SU-DHL-6 (cell line): ENCODE measurements around the gene CLEC3A.

Experiments used
- EZH2phosphoT487 ChIP-seq: fragments of 200-600 bp; sonication (generic), shearing (Covaris generic); conservative IDR thresholded peaks from 2 replicates; pipeline ENCODE4 v1.6.1; 2018; ENCODE audit warnings: mild to moderate bottlenecking, antibody characterized with exemption, low read length, moderate library complexity, mixed read lengths
- TF ChIP-seq, protein P1 (sequence below): fragments of 200-600 bp; sonication (generic); IDR thresholded peaks from one replicate; pipeline ENCODE4 v1.5.1; 2017; ENCODE audit warnings: antibody characterized with exemption, mild to moderate bottlenecking, low read length, moderate library complexity; ENCODE audit not compliant: insufficient read depth, poor library complexity, severe bottlenecking

DNA sequence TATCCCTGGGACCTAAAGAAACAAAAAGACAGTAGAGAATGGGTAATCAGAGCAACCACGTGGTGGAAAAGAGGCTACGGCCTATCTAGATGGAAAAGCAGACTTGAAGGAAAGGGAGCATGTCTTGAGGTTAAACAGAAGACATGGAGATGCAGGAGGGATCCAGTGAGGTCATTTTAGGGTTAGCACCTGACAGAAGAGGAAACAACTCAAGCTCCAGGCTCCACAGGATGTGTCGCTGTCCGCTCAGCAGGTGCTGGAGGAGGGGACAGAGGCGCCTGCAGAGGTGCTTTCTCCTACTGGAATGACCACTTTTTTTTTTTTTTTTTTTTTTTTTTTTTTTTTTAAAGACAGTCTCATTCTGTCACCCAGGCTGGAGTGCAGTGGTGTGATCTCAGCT, 47.5 kb upstream of the CLEC3A start:
- TF ChIP-seq, protein P1, sequence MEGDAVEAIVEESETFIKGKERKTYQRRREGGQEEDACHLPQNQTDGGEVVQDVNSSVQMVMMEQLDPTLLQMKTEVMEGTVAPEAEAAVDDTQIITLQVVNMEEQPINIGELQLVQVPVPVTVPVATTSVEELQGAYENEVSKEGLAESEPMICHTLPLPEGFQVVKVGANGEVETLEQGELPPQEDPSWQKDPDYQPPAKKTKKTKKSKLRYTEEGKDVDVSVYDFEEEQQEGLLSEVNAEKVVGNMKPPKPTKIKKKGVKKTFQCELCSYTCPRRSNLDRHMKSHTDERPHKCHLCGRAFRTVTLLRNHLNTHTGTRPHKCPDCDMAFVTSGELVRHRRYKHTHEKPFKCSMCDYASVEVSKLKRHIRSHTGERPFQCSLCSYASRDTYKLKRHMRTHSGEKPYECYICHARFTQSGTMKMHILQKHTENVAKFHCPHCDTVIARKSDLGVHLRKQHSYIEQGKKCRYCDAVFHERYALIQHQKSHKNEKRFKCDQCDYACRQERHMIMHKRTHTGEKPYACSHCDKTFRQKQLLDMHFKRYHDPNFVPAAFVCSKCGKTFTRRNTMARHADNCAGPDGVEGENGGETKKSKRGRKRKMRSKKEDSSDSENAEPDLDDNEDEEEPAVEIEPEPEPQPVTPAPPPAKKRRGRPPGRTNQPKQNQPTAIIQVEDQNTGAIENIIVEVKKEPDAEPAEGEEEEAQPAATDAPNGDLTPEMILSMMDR: no peak
- TF ChIP-seq EZH2phosphoT487: no peak
